Muscle of arm (tissue), 12 donors: ENCODE measurements around the gene MOB2. TPM values are rescaled to one million over a fixed set of nuclear protein-coding genes. Genes with fewer than 3 reads are reported as not detected.
A peak's percentile ranks its signal among the peaks of the same experiment; 100 is the strongest.

Experiments used
- DNase-seq: peaks from one replicate; pipeline ENCODE4 v3.0.0-alpha.2; 2013
- polyA plus RNA-seq, 12 donors: library from polyadenylated mRNA; unstranded; fragments of 120-200 nt; gene quantifications; one replicate each; pipeline ENCODE4 v1.2.1, GENCODE V29; 2013; ENCODE audit not compliant: insufficient read length in 12 of 12

Gene MOB2
- polyA plus RNA-seq, 12 donors, result 21.4 to 29.9 (median 23.6) TPM; not detected in 1

GRCh38 chr11:1487851-1488574, 1.4 kb upstream of the MOB2 start:
- no peak for DNase-seq

GRCh38 chr11:1487091-1487850, 692 bp upstream of the MOB2 start:
- peak; percentile 10 for DNase-seq

- DNase-seq, result no peak
Measured at GRCh38 chr11:1485504-1485885, 1.1 kb downstream of the MOB2 start.

- DNase-seq, result no peak
Measured at GRCh38 chr11:1484695-1485503, 1.7 kb downstream of the MOB2 start.

GRCh38 chr11:1484061-1484671, 2.4 kb downstream of the MOB2 start:
- no peak for DNase-seq

GRCh38 chr11:1483445-1483961, 3.1 kb downstream of the MOB2 start:
- DNase-seq, result no peak

GRCh38 chr11:1482581-1483444, 3.8 kb downstream of the MOB2 start:
- DNase-seq, result no peak

- no peak for DNase-seq
Measured at GRCh38 chr11:1481861-1482441, 4.6 kb downstream of the MOB2 start.

GRCh38 chr11:1481483-1481825, 5.1 kb downstream of the MOB2 start:
- no peak for DNase-seq

GRCh38 chr11:1480555-1481482, 5.8 kb downstream of the MOB2 start:
- DNase-seq, result no peak

GRCh38 chr11:1480191-1480554, 6.4 kb downstream of the MOB2 start:
- no peak for DNase-seq

GRCh38 chr11:1479678-1480118, 6.9 kb downstream of the MOB2 start:
- no peak for DNase-seq

GRCh38 chr11:1479006-1479677, 7.4 kb downstream of the MOB2 start:
- no peak for DNase-seq

- DNase-seq, result no peak
Measured at GRCh38 chr11:1478544-1478943, 8.0 kb downstream of the MOB2 start.

GRCh38 chr11:1478011-1478410, 8.6 kb downstream of the MOB2 start:
- no peak for DNase-seq

- no peak for DNase-seq
Measured at GRCh38 chr11:1476940-1477736, 9.4 kb downstream of the MOB2 start.

GRCh38 chr11:1475841-1476240, 10.7 kb downstream of the MOB2 start:
- DNase-seq, result no peak

GRCh38 chr11:1473786-1474185, 12.8 kb downstream of the MOB2 start:
- no peak for DNase-seq
